Ectodermal cell (in vitro differentiated cells): ENCODE measurements around the gene WNT8B.

Experiments used
- H3K27ac ChIP-seq: 2 replicates; pipeline ENCODE4 v1.7.0; 2013; ENCODE audit warnings: mild to moderate bottlenecking, low read depth, low read length; ENCODE audit not compliant: insufficient read depth, poor library complexity, severe bottlenecking
- H3K27me3 ChIP-seq: 2 replicates; pipeline ENCODE4 v1.7.0; 2013; ENCODE audit warnings: mild to moderate bottlenecking, low read length; ENCODE audit not compliant: insufficient read depth, control insufficient read depth, poor library complexity, severe bottlenecking
- H3K36me3 ChIP-seq: one replicate; pipeline ENCODE4 v1.7.0; 2013; ENCODE audit warnings: low read length; ENCODE audit not compliant: control insufficient read depth, insufficient read depth
- H3K4me1 ChIP-seq: one replicate; pipeline ENCODE4 v1.7.0; 2013; ENCODE audit warnings: low read length; ENCODE audit not compliant: control insufficient read depth, insufficient read depth
- H3K4me3 ChIP-seq: 2 replicates; pipeline ENCODE4 v1.7.0; 2013; ENCODE audit warnings: low read depth, low read length, control low read depth; ENCODE audit not compliant: insufficient read depth
- H3K9me3 ChIP-seq: 2 replicates; pipeline ENCODE4 v1.7.0; 2013; ENCODE audit warnings: mild to moderate bottlenecking, low read length, moderate library complexity; ENCODE audit not compliant: control insufficient read depth
- WGBS, 2 experiments: methylation state at CpG; one replicate each; pipeline ENCODE4 v1.1.7; 2013; ENCODE audit warnings: missing lambda C conversion rate in 2 of 2; 5-methylcytosine and 5-hydroxymethylcytosine counted together

The WNT8B gene

DNA sequence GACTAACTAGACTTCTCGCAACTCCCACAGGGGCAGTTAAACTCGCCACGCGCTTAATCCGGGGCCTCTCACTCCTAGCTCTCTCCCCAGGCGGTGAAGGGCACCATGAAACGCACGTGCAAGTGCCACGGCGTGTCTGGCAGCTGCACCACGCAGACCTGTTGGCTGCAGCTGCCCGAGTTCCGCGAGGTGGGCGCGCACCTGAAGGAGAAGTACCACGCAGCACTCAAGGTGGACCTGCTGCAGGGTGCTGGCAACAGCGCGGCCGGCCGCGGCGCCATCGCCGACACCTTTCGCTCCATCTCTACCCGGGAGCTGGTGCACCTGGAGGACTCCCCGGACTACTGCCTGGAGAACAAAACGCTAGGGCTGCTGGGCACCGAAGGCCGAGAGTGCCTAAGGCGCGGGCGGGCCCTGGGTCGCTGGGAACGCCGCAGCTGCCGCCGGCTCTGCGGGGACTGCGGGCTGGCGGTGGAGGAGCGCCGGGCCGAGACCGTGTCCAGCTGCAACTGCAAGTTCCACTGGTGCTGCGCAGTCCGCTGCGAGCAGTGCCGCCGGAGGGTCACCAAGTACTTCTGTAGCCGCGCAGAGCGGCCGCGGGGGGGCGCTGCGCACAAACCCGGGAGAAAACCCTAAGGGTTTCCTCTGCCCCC, 19.5 kb downstream of the WNT8B start:
- no peaks in the 10 kb centered on the region for H3K36me3 ChIP-seq
- WGBS, 2 experiments: 3 to 4% methylated on average over 59 of the region's 59 CpGs
- H3K27ac ChIP-seq: no peak overlapping the region
- peaks cover 53% of the 10 kb centered on the region for H3K4me1 ChIP-seq
- peak overlapping the region; percentile 35 for H3K4me3 ChIP-seq
- no peaks in the 10 kb centered on the region for H3K9me3 ChIP-seq
- peaks cover 90% of the 10 kb centered on the region for H3K27me3 ChIP-seq

DNA sequence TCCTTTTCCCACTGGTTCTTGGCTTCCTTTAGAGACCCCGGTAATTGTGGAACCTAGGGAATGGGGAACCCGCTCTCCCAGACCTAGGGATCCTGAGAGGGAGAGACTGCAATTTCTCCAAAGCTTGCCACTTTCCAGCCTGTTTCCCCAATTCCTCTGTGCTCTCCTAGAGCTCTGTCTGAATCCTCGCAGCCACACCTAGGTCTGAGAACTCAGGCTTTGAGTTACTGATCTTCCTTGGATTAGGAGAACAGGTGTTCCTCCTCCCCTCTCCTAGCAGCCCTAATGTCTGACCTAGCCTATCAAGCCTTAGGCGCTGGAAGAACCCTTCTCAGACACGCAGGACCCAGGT, 20.0 kb downstream of the WNT8B start:
- WGBS, 2 experiments: 43 to 45% methylated on average over 5 of the region's 5 CpGs

DNA sequence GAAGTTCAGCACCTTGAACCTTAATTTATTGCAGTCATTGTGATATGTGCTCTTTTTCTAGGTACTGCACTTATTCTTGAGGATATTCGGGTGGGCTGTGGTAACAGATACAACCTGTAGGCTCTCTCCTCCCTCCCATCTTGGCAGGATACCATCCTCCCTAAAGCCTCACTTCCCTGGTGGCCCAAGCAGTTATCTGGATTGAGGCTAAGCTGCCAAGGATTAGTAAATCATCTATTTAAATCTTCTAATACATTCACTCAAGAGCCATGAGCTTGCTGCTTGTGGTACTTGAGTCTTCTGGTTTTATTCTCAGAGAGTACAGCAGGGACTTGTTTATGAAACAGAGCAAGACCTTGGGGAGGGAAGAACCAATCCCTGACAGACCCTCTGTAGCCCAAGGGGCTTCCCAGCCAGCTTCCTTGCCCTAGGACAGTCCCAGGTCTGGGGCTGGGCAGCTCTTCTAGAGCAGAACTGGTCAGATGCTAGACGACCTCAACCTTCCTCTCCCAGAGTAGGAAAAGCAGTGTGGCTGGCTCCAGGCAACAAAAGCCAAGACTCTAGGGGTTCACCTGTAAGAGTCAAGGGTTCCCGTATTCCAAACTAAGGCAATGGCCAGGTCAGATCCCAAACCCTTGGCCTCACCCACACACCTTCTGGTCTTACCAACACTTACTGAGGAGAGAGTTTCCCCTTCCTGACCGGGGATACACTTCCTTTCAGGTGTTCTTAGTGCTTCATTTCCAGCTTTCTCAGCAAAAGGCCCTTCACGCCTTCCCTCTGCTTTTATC, 21.3 kb downstream of the WNT8B start:
- Histone ChIP-seq H3K4me1 (peaks cover 58% of the 10 kb centered on the region), H3K9me3 (no peaks in the 10 kb centered on the region), H3K36me3 (peaks cover 5% of the 10 kb centered on the region), H3K27ac (no peak overlapping the region), H3K27me3 (peaks cover 90% of the 10 kb centered on the region), H3K4me3 (no peak overlapping the region)
- WGBS, 2 experiments: 78 to 82% methylated on average over 5 of the region's 5 CpGs

More for the DNA sequence above, 20.0 kb downstream of the WNT8B start:
- Histone ChIP-seq H3K4me1 (peaks cover 58% of the 10 kb centered on the region), H3K4me3 (peak overlapping the region; percentile 35), H3K27me3 (peaks cover 90% of the 10 kb centered on the region), H3K27ac (no peak overlapping the region), H3K36me3 (no peaks in the 10 kb centered on the region), H3K9me3 (no peaks in the 10 kb centered on the region)

DNA sequence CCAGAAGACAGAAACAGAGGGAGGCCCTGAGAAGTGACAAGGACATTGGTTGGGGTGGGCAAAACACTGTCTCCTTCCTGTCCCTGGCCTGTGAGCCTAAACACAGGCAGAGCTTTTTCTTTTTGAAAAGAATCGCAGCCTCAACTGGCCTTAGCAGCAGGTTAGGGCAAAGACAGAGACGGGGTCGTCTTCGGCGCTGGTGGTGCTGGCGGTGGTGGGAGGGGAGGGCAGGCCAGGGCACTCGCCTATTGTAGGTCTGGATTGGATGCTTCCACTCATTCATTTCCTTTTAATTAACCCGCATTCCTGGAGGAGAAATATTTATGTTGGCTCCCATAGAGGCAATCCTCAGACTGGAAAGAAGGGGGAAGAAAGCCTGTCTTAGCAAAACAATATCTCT, 22.6 kb downstream of the WNT8B start:
- WGBS, 2 experiments: 0 to 3% methylated on average over 7 to 8 of the region's 8 CpGs
- peaks cover 90% of the 10 kb centered on the region for H3K27me3 ChIP-seq

DNA sequence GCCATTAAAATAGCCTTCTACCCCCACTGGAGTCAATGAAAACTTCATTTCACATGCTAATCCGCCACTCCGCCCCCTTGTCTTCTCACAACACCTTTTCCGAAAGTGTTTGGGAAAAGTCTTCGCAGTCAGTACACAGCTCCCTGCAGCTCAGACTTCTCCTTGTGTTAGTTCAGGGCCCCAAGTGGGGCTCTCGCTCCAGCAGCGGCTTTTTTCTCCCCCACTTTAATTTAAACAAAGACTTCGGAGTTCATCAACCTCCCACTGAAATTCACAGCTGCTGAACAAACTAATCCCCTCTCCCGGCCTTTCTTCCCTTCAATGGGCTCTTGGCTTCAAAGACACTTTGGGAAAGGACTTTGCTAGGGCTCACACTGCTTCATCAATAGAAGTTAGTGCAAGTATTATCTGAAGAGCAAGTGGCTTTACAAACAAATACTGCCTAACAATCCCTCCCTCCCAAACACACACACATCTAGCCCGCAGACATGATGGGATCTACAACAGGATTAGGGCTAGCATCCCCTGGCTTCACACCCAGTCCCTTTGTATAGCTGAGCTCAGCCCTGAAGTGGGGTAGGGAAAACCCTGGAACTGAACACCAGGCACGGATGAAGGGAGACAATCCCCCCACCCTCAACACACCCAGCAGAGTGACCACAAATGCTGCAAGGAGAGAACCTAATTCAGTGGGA, 23.1 kb downstream of the WNT8B start:
- 0 to 1% methylated on average over 10 of the region's 10 CpGs for WGBS, 2 experiments
- H3K9me3 ChIP-seq: no peaks in the 10 kb centered on the region
- peaks cover 16% of the 10 kb centered on the region for H3K36me3 ChIP-seq
- H3K4me3 ChIP-seq: no peak overlapping the region
- H3K27me3 ChIP-seq: peaks cover 90% of the 10 kb centered on the region
- peaks cover 58% of the 10 kb centered on the region for H3K4me1 ChIP-seq
- H3K27ac ChIP-seq: peak overlapping the region; percentile 91

More for the DNA sequence above, 22.6 kb downstream of the WNT8B start:
- no peaks in the 10 kb centered on the region for H3K9me3 ChIP-seq
- H3K27ac ChIP-seq: peak overlapping the region; percentile 91
- peaks cover 12% of the 10 kb centered on the region for H3K36me3 ChIP-seq
- H3K4me3 ChIP-seq: no peak overlapping the region
- peaks cover 58% of the 10 kb centered on the region for H3K4me1 ChIP-seq

DNA sequence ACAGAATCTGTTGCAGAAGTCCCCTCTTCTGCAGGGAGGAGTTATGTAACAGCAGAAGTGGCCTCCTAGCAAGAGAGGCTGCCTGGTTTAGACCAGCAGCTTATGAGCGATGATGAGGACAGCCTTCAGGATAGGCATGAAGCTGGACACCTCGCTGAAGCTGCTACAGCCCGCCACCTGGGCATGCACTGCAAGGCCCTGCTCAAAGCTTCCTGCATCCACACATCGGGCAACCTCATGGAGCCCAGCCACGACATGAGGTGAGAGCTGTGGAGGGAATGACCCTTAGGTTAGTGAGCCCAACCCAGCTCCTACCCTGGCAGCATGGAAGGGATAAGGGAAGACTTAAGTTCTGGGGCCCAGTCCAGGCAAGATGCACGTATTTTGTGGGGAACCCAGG, 24.7 kb downstream of the WNT8B start:
- Histone ChIP-seq H3K27ac (no peak overlapping the region), H3K27me3 (peaks cover 90% of the 10 kb centered on the region), H3K4me3 (no peak overlapping the region), H3K4me1 (peaks cover 51% of the 10 kb centered on the region), H3K9me3 (no peaks in the 10 kb centered on the region), H3K36me3 (peaks cover 16% of the 10 kb centered on the region)
- 92 to 93% methylated on average over 6 of the region's 6 CpGs for WGBS, 2 experiments

DNA sequence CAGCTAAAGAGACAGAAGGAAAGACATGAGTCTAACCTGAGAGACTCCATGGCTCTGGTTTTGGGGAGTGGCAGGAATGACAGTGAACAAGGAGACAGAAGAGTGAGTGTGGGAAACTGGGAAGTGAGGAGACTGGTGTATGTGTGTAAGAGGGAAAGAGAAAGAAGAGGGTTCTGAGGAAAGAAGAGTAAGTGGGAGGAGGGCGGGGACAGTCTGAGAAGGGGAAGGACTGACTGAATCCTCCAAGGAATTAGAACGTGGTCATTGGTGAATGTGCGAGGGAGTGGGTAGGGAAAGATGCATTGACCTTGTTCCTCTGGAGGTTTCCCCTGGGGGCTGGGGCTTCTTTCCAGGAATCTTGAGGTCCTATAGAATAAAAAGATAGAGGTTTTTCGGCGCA, 26.6 kb downstream of the WNT8B start:
- peaks cover 16% of the 10 kb centered on the region for H3K36me3 ChIP-seq
- no peak overlapping the region for H3K27ac ChIP-seq
- H3K4me3 ChIP-seq: no peak overlapping the region
- peaks cover 90% of the 10 kb centered on the region for H3K27me3 ChIP-seq
- 86 to 91% methylated on average over 5 of the region's 5 CpGs for WGBS, 2 experiments
- peaks cover 32% of the 10 kb centered on the region for H3K4me1 ChIP-seq
- H3K9me3 ChIP-seq: no peaks in the 10 kb centered on the region

DNA sequence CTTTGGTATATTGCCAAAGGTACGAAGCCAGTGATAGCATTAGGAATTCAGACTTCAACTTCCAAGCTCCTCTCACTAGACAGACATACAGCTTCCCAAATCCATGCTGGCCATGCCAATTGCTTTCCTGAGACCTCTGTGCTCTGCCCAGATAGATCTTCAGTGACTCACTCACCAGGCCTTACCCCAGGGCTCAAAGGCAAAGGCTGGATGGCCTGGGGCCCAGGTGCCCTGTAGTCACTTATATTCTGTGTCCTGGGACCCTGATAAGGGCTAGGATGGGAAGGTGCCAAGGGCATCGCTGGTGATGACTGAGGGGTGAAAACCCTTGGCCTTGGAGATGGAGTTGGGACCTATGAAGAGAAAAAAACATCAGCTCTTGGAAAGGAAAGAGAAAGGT, 27.7 kb downstream of the WNT8B start:
- WGBS, 2 experiments: 95 to 98% methylated on average over 2 of the region's 2 CpGs
- peaks cover 22% of the 10 kb centered on the region for H3K4me1 ChIP-seq
- no peak overlapping the region for H3K4me3 ChIP-seq
- H3K27me3 ChIP-seq: peaks cover 94% of the 10 kb centered on the region
- peaks cover 16% of the 10 kb centered on the region for H3K36me3 ChIP-seq
- H3K27ac ChIP-seq: no peak overlapping the region
- no peaks in the 10 kb centered on the region for H3K9me3 ChIP-seq

DNA sequence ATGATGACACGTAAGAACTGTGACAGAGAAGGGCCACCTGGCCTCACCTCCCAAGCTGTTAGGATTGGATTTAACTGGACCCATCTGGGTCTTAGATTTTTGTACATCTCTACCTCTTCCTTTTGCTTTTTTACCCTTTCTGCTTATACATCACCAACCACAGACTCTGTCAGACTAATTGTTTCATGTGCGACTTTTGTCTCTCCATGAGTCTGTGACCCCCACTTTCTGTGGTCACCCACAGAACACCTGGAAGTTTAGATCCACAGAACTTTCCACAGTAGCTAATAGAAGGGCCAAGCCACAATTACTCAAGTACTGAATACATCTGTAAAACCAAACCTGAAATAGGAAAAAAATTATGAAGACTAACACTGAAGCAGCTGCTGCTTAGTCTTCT, 33.8 kb downstream of the WNT8B start:
- no peak overlapping the region for H3K4me3 ChIP-seq
- peaks cover 85% of the 10 kb centered on the region for H3K27me3 ChIP-seq
- H3K36me3 ChIP-seq: peaks cover 7% of the 10 kb centered on the region
- no peak overlapping the region for H3K27ac ChIP-seq
- no peaks in the 10 kb centered on the region for H3K4me1 ChIP-seq
- WGBS, 2 experiments: 89 to 90% methylated on average over 2 of the region's 2 CpGs
- no peaks in the 10 kb centered on the region for H3K9me3 ChIP-seq

DNA sequence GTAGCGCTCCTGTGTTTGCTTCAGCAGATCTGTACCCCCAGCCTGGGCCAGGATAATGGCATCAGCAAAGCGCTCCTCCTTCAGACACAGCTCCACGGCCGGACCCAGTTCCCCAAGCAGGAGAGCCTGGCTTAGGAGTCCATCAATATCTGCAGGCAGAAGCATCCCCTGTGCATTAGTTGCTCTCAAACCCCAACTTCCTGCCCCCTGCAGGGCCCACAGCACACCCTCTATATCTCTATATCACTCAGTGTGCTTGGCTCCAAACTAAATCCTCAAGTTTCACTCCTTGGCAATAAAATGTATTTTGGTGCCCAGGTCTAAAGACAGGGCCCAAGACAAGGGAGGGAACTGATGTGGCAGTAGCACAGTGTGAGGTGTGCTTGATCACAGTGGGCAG, 35.2 kb downstream of the WNT8B start:
- Histone ChIP-seq H3K4me3 (no peak overlapping the region), H3K4me1 (no peaks in the 10 kb centered on the region), H3K9me3 (no peaks in the 10 kb centered on the region), H3K27me3 (peaks cover 84% of the 10 kb centered on the region), H3K27ac (no peak overlapping the region), H3K36me3 (peaks cover 7% of the 10 kb centered on the region)
- 94 to 98% methylated on average over 4 of the region's 4 CpGs for WGBS, 2 experiments
